ENCODE data around the gene NOTCH1. TPM values are rescaled to one million over a fixed set of nuclear protein-coding genes. Genes with fewer than 3 reads are reported as not detected.

Gene NOTCH1
- total and polyA plus RNA-seq, 12 donors = 7.3 to 27.0 (median 19.9) TPM

GRCh38 chr9:136495238-136495800 lies 50.5 kb downstream of the NOTCH1 start:
- no peak for TF ChIP-seq CTCF (IDR thresholded peaks at IDR 0.05)
- WGBS, 2 donors = 88 to 91% methylated on average over 17 of the region's 17 CpGs
- H3K27me3 ChIP-seq = no peaks in the 10 kb centered on the region
- no peak for ATAC-seq
- H3K9me3 ChIP-seq = no peaks in the 10 kb centered on the region
- DNase-seq = peak in 1 of 2 donors; percentile 14
- no peak overlapping the region for H3K4me3 ChIP-seq
- no peak overlapping the region for H3K27ac ChIP-seq
- H3K36me3 ChIP-seq = peaks cover 2 to 63% (median 41%) of the 10 kb centered on the region in 9 donors
- intact Hi-C loops (cut with DNase I) = no loop called here
- H3K4me1 ChIP-seq = peaks cover 0 to 26% (median 13%) of the 10 kb centered on the region in 9 donors

- ATAC-seq = no peak
- H3K27me3 ChIP-seq = no peaks in the 10 kb centered on the region
- no peaks in the 10 kb centered on the region for H3K9me3 ChIP-seq
- DNase-seq = peak in 1 of 2 donors; percentile 23
- H3K27ac ChIP-seq = peak overlapping the region in 2 of 10 donors; percentile 10 to 45
- WGBS, 2 donors = 80 to 88% methylated on average over 29 of the region's 29 CpGs
- TF ChIP-seq CTCF (IDR thresholded peaks at IDR 0.05) = no peak
- peaks cover 0 to 26% (median 13%) of the 10 kb centered on the region in 9 donors for H3K4me1 ChIP-seq
- intact Hi-C loops (cut with DNase I) = loop anchor here in 1 of 10 donors (5.0 kb wide), 1 partner anchor 38 kb away; no protein-coding TSS in a partner anchor
- H3K4me3 ChIP-seq = no peak overlapping the region
- peaks cover 0 to 56% (median 34%) of the 10 kb centered on the region in 9 donors for H3K36me3 ChIP-seq
Observed at GRCh38 chr9:136494531-136495215, 51.2 kb downstream of the NOTCH1 start.

- no peaks in the 10 kb centered on the region for H3K27me3 ChIP-seq
- H3K27ac ChIP-seq = peak overlapping the region in 4 of 10 donors; percentile 15 to 45 (median 30)
- no peaks in the 10 kb centered on the region for H3K9me3 ChIP-seq
- 64 to 70% methylated on average over 9 of the region's 9 CpGs for WGBS, 2 donors
- no peak overlapping the region for H3K4me3 ChIP-seq
- DNase-seq = peak in 1 of 2 donors; percentile 23
- H3K4me1 ChIP-seq = peaks cover 0 to 28% (median 13%) of the 10 kb centered on the region in 9 donors
- intact Hi-C loops (cut with DNase I) = loop anchor here in 1 of 10 donors (5.0 kb wide), 1 partner anchor 38 kb away; no protein-coding TSS in a partner anchor
- peak in 6 of 8 donors; percentile 1 to 16 (median 6) for ATAC-seq
- TF ChIP-seq CTCF (IDR thresholded peaks at IDR 0.05) = no peak
- peaks cover 0 to 49% (median 28%) of the 10 kb centered on the region in 9 donors for H3K36me3 ChIP-seq
Observed at GRCh38 chr9:136494012-136494411, 51.8 kb downstream of the NOTCH1 start.

- Histone ChIP-seq H3K9me3 (no peaks in the 10 kb centered on the region), H3K27ac (peak overlapping the region in 4 of 10 donors; percentile 20 to 45 (median 41)), H3K4me3 (no peak overlapping the region), H3K4me1 (peaks cover 0 to 32% (median 14%) of the 10 kb centered on the region in 9 donors), H3K27me3 (no peaks in the 10 kb centered on the region), H3K36me3 (peaks cover 0 to 45% (median 23%) of the 10 kb centered on the region in 9 donors)
- peak; percentile 2 to 20 (median 8) for ATAC-seq
- intact Hi-C loops (cut with DNase I) = loop anchor here in 1 of 10 donors (5.0 kb wide), 1 partner anchor 39 kb away; no protein-coding TSS in a partner anchor
- 84 to 90% methylated on average over 8 of the region's 8 CpGs for WGBS, 2 donors
- no peak for TF ChIP-seq CTCF (IDR thresholded peaks at IDR 0.05)
- DNase-seq = peak in 1 of 2 donors; percentile 11
Observed at GRCh38 chr9:136493567-136493971, 52.3 kb downstream of the NOTCH1 start.

Data from heart right ventricle (tissue), 16 donors.